Astrocyte of the spinal cord (primary cell): ENCODE results near the gene PRDX2.
A peak's percentile ranks its signal among the peaks of the same experiment; 100 is the strongest.

Source experiments
- DNase-seq: peaks from one replicate; pipeline ENCODE4 v3.0.0; 2011; ENCODE audit warnings: low read depth, low spot score
- H3K4me3 ChIP-seq: 2 replicates; pipeline ENCODE4 v1.5.1; 2011; ENCODE audit warnings: low read depth, mild to moderate bottlenecking, low read length, moderate library complexity
- CTCF ChIP-seq: IDR thresholded peaks from 2 replicates; pipeline ENCODE4 v1.5.1; 2012; ENCODE audit warnings: low read depth, mild to moderate bottlenecking, low read length, inconsistent platforms
- in situ Hi-C: cut with HindIII; loops from 2 replicates; pipeline ENCODE4 v1.10.0; 2017; ENCODE audit warnings: low sequenced_read_pairs

PRDX2 gene

GRCh38 chr19:12749938-12750521, 51.6 kb downstream of the PRDX2 start:
- TF ChIP-seq CTCF, result no peak
- DNase-seq, result peak; percentile 24
- in situ Hi-C loops, result no loop called here
- H3K4me3 ChIP-seq, result no peak overlapping the region

- H3K4me3 ChIP-seq, result no peak overlapping the region
- DNase-seq, result no peak
- TF ChIP-seq CTCF, result no peak
- in situ Hi-C loops, result no loop called here
Observed at GRCh38 chr19:12748489-12748888, 53.1 kb downstream of the PRDX2 start.
